Measurements from ENCODE around the gene CAMK1D.

- TF ChIP-seq POLR2A (IDR thresholded peaks at IDR 0.05) (no peak), CTCF (IDR thresholded peaks at IDR 0.05) (no peak)
These were observed 381.6 kb downstream of the CAMK1D start for GRCh38 chr10:12730809-12731519.

Data from heart left ventricle (tissue), 13 donors.